Liver (tissue), 9 donors: ENCODE data around the gene PMIS2. TPM values are rescaled to one million over a fixed set of nuclear protein-coding genes. Genes with fewer than 3 reads are reported as not detected.

Experiments
- DNase-seq: peaks from one replicate; pipeline ENCODE4 v3.0.0-alpha.2; 2017; ENCODE audit warnings: low spot score
- H3K27ac ChIP-seq, 2 donors: one replicate each; pipeline ENCODE4 v1.7.0; 2013; ENCODE audit warnings: inconsistent platforms in 2 of 2, low read length in 2 of 2, control low read depth in 1 of 2, low read depth in 1 of 2, mild to moderate bottlenecking in 1 of 2
- H3K27me3 ChIP-seq, 4 donors: one replicate each; pipeline versions ENCODE4 v1.6.1 to v1.7.0; 2013; ENCODE audit warnings: low read length in 3 of 4, inconsistent platforms in 1 of 4, mild to moderate bottlenecking in 1 of 4, moderate library complexity in 1 of 4; ENCODE audit not compliant: control insufficient read depth in 4 of 4, insufficient read depth in 4 of 4
- H3K36me3 ChIP-seq, 4 donors: one replicate each; pipeline versions ENCODE4 v1.6.1 to v1.7.0; 2013; ENCODE audit warnings: low read length in 3 of 4, mild to moderate bottlenecking in 3 of 4, low read depth in 1 of 4, moderate library complexity in 1 of 4; ENCODE audit not compliant: control insufficient read depth in 4 of 4, insufficient read depth in 3 of 4
- H3K4me1 ChIP-seq, 4 donors: one replicate each; pipeline versions ENCODE4 v1.6.1 to v1.7.0; 2013; ENCODE audit warnings: low read length in 3 of 4, mild to moderate bottlenecking in 3 of 4, moderate library complexity in 1 of 4; ENCODE audit not compliant: control insufficient read depth in 4 of 4, insufficient read depth in 4 of 4
- H3K4me3 ChIP-seq, 3 donors: one replicate each; pipeline versions ENCODE4 v1.6.1 to v1.7.0; 2013; ENCODE audit warnings: low read length in 3 of 3, control low read depth in 1 of 3, low read depth in 1 of 3, mild to moderate bottlenecking in 1 of 3
- H3K9ac ChIP-seq, 2 donors: one replicate each; pipeline ENCODE4 v1.7.0; 2013; ENCODE audit warnings: low read length in 2 of 2, mild to moderate bottlenecking in 2 of 2, moderate library complexity in 2 of 2, control low read depth in 1 of 2, low read depth in 1 of 2
- H3K9me3 ChIP-seq, 4 donors: one replicate each; pipeline versions ENCODE4 v1.6.1 to v1.7.0; 2013; ENCODE audit warnings: low read length in 3 of 4; ENCODE audit not compliant: control insufficient read depth in 4 of 4
- ATF3 ChIP-seq: IDR thresholded peaks from 2 replicates; pipeline ENCODE4 v1.6.1; 2016; ENCODE audit warnings: antibody characterized with exemption
- CTCF ChIP-seq: fragments of 150-350 bp; IDR thresholded peaks from 2 replicates; pipeline ENCODE4 v1.5.1; 2017; ENCODE audit warnings: improper control_type of control experiment, low read depth, low read length; ENCODE audit not compliant: missing input control
- EGR1 ChIP-seq, 2 donors: IDR thresholded peaks; 2 replicates each; pipeline ENCODE4 v1.6.1; 2016 to 2018; ENCODE audit warnings: antibody characterized with exemption in 2 of 2, low read depth in 2 of 2
- FOXA1 ChIP-seq: IDR thresholded peaks from 2 replicates; pipeline ENCODE4 v1.6.1; 2016; ENCODE audit warnings: antibody characterized with exemption
- FOXA2 ChIP-seq: IDR thresholded peaks from 2 replicates; pipeline ENCODE4 v1.6.1; 2016; ENCODE audit warnings: antibody characterized with exemption
- GABPA ChIP-seq, 2 donors: IDR thresholded peaks in 1 of 2; conservative IDR thresholded peaks in 1 of 2; 2 replicates each; pipeline ENCODE4 v1.6.1; 2016; ENCODE audit warnings: antibody characterized with exemption in 2 of 2, mild to moderate bottlenecking in 1 of 2, moderate library complexity in 1 of 2
- HNF4A ChIP-seq, 2 donors: conservative IDR thresholded peaks; 2 replicates each; pipeline ENCODE4 v1.6.1; 2016; ENCODE audit warnings: antibody characterized with exemption in 2 of 2, mild to moderate bottlenecking in 2 of 2
- HNF4G ChIP-seq: IDR thresholded peaks from 2 replicates; pipeline ENCODE4 v1.6.1; 2016; ENCODE audit warnings: antibody characterized with exemption
- JUND ChIP-seq, 2 donors: IDR thresholded peaks; 2 replicates each; pipeline ENCODE4 v1.6.1; 2016; ENCODE audit warnings: antibody characterized with exemption in 2 of 2
- MAX ChIP-seq: IDR thresholded peaks from 2 replicates; pipeline ENCODE4 v1.6.1; 2016; ENCODE audit warnings: antibody characterized with exemption
- NR2F2 ChIP-seq: IDR thresholded peaks from 2 replicates; pipeline ENCODE4 v1.6.1; 2016; ENCODE audit warnings: antibody characterized with exemption
- RAD21 ChIP-seq, 2 donors: IDR thresholded peaks; 2 replicates each; pipeline ENCODE4 v1.6.1; 2016; ENCODE audit warnings: antibody characterized with exemption in 2 of 2, mild to moderate bottlenecking in 2 of 2
- RXRA ChIP-seq, 2 donors: IDR thresholded peaks; 2 replicates each; pipeline ENCODE4 v1.6.1; 2017 to 2018; ENCODE audit warnings: antibody characterized with exemption in 2 of 2, mild to moderate bottlenecking in 1 of 2
- SP1 ChIP-seq: IDR thresholded peaks from 2 replicates; pipeline ENCODE4 v1.6.1; 2018; ENCODE audit warnings: antibody characterized with exemption, mild to moderate bottlenecking
- TAF1 ChIP-seq: conservative IDR thresholded peaks from 2 replicates; pipeline ENCODE4 v1.6.1; 2016; ENCODE audit warnings: antibody characterized with exemption, mild to moderate bottlenecking
- YY1 ChIP-seq: IDR thresholded peaks from 2 replicates; pipeline ENCODE4 v1.6.1; 2016; ENCODE audit warnings: antibody characterized with exemption, mild to moderate bottlenecking
- ZBTB33 ChIP-seq: IDR thresholded peaks from 2 replicates; pipeline ENCODE4 v1.6.1; 2016; ENCODE audit warnings: antibody characterized with exemption
- WGBS: extraction: QIAGEN DNeasy Blood & Tissue Kit; methylation state at CpG from one replicate; pipeline ENCODE4 v1.1.7; 2013; 5-methylcytosine and 5-hydroxymethylcytosine counted together
- polyA plus RNA-seq, 2 donors: library from polyadenylated mRNA; stranded (reverse) in 1 of 2; unstranded in 1 of 2; fragments of 200-250 nt in 1 of 2; fragments of >200 nt in 1 of 2; fragmentation: Nextera tagmentation in 1 of 2; extraction: Ambion mirVana in 1 of 2; gene quantifications; one replicate each; pipeline versions ENCODE4 v1.2.1 to v1.2.3, GENCODE V29; 2013 to 2015
- total RNA-seq, 2 donors: library from RNA; depleted of rRNA; stranded (reverse); fragments of >200 nt; gene quantifications; one replicate each; pipeline ENCODE4 v1.2.3, GENCODE V29; 2014
- donor health status: healthy.
- donor health status: healthy.
- donor health status: healthy.
- donor health status: healthy.
- donor health status: healthy.

Gene PMIS2
- total and polyA plus RNA-seq, 4 donors, result not detected

GRCh38 chr19:35615036-35615435 is 29.1 kb downstream of the PMIS2 start:
- peaks cover 0 to 13% (median 9%) of the 10 kb centered on the region in 4 donors for H3K4me1 ChIP-seq
- DNase-seq, result no peak

GRCh38 chr19:35618857-35619256 is 32.9 kb downstream of the PMIS2 start:
- 89% methylated on average over 7 of the region's 7 CpGs for WGBS
- no peak for DNase-seq
- H3K9me3 ChIP-seq, result no peaks in the 10 kb centered on the region
- H3K4me3 ChIP-seq, result no peak overlapping the region
- no peak overlapping the region for H3K27ac ChIP-seq
- no peak for TF ChIP-seq TAF1
- TF ChIP-seq SP1, result no peak
- TF ChIP-seq FOXA2, result no peak
- TF ChIP-seq ATF3, result no peak
- TF ChIP-seq EGR1 (IDR thresholded peaks at IDR 0.05; ENCODE audit: low read depth in 2 of 2), result no peak
- no peaks in the 10 kb centered on the region for H3K27me3 ChIP-seq
- H3K4me1 ChIP-seq, result no peaks in the 10 kb centered on the region
- H3K9ac ChIP-seq, result no peak overlapping the region
- H3K36me3 ChIP-seq, result peaks cover 0 to 9% (median 2%) of the 10 kb centered on the region in 4 donors

More at GRCh38 chr19:35615036-35615435, 29.1 kb downstream of the PMIS2 start:
- Histone ChIP-seq H3K9me3 (no peaks in the 10 kb centered on the region), H3K27ac (no peak overlapping the region), H3K36me3 (peaks cover 0 to 4% (median under 1%) of the 10 kb centered on the region in 4 donors), H3K9ac (no peak overlapping the region), H3K4me3 (no peak overlapping the region), H3K27me3 (no peaks in the 10 kb centered on the region)
- TF ChIP-seq EGR1 (IDR thresholded peaks at IDR 0.05; ENCODE audit: low read depth in 2 of 2), result no peak
- no peak for TF ChIP-seq RAD21 (IDR thresholded peaks at IDR 0.05)
- no peak for TF ChIP-seq YY1
- TF ChIP-seq FOXA2, result no peak
- TF ChIP-seq CTCF, result no peak
- no peak for TF ChIP-seq ATF3
- no peak for TF ChIP-seq FOXA1
- TF ChIP-seq HNF4A (conservative IDR thresholded peaks at IDR 0.05), result no peak
- TF ChIP-seq TAF1, result no peak
- TF ChIP-seq SP1, result no peak
- WGBS, result 97% methylated on average over 17 of the region's 17 CpGs

GRCh38 chr19:35619290-35619923 is 33.4 kb downstream of the PMIS2 start:
- Histone ChIP-seq H3K36me3 (peaks cover 0 to 9% (median 2%) of the 10 kb centered on the region in 4 donors), H3K4me1 (no peaks in the 10 kb centered on the region), H3K9me3 (no peaks in the 10 kb centered on the region), H3K27me3 (no peaks in the 10 kb centered on the region), H3K9ac (no peak overlapping the region), H3K4me3 (no peak overlapping the region), H3K27ac (no peak overlapping the region)
- WGBS, result 98% methylated on average over 12 of the region's 12 CpGs
- TF ChIP-seq CTCF, result no peak
- TF ChIP-seq ATF3, result no peak
- TF ChIP-seq YY1, result no peak
- TF ChIP-seq JUND (IDR thresholded peaks at IDR 0.05), result no peak
- no peak for TF ChIP-seq HNF4A (conservative IDR thresholded peaks at IDR 0.05)
- TF ChIP-seq HNF4G, result no peak
- no peak for TF ChIP-seq TAF1
- TF ChIP-seq NR2F2, result no peak
- no peak for TF ChIP-seq MAX
- no peak for TF ChIP-seq GABPA (IDR thresholded peaks at IDR 0.05 in 1 of 2, conservative IDR thresholded peaks at IDR 0.05 in 1 of 2)
- TF ChIP-seq FOXA1, result no peak
- TF ChIP-seq SP1, result no peak
- TF ChIP-seq FOXA2, result no peak
- no peak for TF ChIP-seq ZBTB33
- no peak for TF ChIP-seq RXRA (IDR thresholded peaks at IDR 0.05)
- DNase-seq, result no peak
